ENCODE data around the gene ARHGEF6.
"Not testable (repeated sequence)": the region's sequence is repeated elsewhere in the genome, so short reads cannot be mapped to it uniquely, and the experiment has no call there.

ARHGEF6 gene

DNA sequence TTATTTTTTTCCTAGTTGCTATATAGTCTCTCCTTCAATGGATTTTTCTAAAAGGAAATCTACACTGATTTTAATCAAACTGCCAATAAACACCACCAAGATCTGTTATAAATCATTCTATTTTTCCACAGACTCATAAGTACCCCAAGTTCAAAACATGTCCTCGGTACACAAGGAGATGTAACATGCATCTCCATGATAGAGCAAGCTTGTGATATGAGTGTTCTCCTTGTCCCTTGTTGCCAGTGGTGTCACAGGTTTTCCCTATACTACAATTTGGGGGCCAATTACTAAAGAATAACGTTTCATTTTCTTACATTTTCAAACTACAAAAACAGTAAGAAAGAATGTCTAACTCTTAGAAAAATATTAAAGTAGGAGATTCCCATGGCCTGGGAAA is 491 bp downstream of the ARHGEF6 start:
- DNase-seq, result no peak

DNA sequence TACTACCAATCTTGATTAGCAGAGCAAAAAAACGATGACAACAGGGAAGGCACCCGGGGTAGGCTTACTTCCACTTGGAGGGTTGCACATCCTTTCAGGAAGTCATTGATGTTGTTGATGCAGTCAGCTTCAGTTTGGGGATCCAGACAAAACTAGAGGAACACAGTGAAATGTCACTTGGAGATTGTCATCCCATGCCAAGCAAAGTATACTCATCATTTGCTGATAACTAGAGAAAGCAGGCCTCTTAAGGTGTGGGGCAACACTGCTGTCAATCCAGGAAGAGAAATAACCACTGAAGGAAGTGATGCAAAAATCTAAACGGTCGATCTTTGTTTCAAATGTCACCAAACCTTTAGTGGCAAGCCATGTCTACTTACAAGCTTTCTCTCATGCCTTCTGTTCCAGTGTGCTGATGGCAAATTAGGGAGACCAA is 1.4 kb downstream of the ARHGEF6 start:
- no peak for DNase-seq

DNA sequence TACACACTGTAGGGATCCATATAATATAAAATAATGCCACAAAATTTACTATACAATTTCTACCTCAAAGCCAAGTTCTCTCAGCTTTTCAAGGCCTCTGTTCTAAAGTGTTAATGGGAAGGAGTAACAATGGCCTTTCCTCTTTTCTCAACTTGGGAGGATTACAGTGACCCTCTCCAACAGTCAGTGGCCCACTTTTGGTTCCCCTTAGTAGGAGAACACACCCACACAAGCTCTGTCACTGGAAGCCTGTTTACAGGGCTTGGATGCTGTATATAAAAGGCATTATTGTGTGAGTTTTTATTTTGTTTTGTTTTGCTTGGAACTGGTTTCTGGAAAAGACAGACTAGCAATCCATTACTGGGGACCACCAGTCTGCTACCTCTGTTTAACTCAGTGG is 1.8 kb downstream of the ARHGEF6 start:
- no peak for DNase-seq

DNA sequence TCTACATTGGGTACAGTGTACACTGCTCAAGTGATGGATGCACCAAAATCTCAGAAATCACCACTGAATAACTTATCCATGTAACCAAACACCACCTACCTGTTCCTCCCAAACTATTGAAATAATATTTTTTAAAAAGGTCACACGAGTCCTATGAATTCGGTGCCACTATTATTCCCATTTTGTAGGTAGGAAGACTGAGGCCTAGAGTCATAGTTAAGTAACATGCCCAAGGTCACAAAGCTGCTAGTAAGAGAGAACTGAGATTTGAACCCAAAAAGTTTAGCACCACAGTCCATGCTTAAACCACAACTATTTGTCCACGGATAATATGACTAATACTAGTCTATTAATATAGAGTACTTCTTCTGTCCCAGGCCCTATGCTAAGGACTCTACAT is 2.7 kb downstream of the ARHGEF6 start:
- no peak for DNase-seq

DNA sequence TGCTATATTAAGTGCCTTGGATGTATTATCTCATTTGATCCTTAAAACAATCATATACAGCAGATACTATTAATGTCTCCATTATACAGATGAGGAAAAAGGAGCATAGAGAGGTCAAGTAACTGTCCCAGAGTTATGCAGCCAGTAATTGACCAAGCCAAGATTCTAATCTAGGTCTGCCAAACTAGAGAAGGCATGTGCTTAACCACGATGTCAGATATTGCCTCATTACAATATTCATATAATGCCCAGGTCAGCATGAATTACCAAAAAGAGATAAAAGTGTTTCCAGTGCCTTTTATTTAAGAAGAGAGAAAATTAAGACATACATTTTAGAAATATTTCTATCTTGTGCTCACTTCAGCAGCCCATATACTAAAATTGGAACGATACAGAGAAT is 7.1 kb downstream of the ARHGEF6 start:
- no peak for DNase-seq

DNA sequence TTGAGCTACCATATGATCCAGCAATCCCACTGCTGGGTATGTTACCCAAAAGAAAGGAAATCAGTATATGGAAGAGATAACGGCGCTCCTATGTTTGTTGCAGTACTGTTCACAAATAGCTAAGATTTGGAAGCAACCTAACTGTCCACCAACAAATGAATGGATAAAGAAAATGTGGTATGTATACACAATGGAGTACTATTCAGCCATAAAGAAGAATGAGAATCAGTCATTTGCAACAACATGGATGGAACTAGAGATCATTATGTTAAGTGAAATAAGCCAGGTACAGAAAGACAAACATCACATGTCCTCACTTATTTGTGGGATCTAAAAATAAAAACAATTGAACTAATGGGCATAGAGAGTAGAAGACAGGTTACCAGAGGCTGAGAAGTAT is 8.9 kb downstream of the ARHGEF6 start:
- DNase-seq, result not testable (repeated sequence)

DNA sequence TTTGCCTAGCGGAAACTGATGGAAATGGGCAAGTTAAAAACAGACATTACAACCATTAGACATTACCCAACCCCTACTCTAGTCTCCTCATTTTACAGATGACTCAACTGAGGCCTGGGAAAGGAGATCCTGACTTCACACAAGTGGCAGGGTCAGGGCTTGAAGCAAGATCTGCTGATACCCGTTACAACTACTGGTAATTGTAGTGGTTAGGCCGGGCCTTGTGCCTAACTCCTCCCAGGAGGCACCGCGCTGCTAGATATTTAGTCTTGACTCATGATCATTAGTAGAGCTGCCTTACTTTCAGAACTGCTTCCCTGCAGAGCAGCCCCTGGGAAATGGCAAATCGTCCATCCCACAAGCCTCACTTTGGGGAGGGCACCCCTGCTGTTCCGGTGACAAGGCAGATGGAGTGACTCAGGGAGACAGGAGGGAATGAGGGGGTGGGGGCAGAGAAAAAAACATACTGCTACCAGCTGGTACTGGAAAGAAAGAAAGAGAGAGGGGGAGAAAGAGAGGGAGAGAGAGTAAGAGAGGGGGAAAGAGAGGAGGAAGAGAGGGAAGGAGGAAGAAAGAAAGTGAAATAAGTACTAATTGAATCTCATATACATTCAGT is 12.2 kb downstream of the ARHGEF6 start:
- peak; percentile 33 for DNase-seq

DNA sequence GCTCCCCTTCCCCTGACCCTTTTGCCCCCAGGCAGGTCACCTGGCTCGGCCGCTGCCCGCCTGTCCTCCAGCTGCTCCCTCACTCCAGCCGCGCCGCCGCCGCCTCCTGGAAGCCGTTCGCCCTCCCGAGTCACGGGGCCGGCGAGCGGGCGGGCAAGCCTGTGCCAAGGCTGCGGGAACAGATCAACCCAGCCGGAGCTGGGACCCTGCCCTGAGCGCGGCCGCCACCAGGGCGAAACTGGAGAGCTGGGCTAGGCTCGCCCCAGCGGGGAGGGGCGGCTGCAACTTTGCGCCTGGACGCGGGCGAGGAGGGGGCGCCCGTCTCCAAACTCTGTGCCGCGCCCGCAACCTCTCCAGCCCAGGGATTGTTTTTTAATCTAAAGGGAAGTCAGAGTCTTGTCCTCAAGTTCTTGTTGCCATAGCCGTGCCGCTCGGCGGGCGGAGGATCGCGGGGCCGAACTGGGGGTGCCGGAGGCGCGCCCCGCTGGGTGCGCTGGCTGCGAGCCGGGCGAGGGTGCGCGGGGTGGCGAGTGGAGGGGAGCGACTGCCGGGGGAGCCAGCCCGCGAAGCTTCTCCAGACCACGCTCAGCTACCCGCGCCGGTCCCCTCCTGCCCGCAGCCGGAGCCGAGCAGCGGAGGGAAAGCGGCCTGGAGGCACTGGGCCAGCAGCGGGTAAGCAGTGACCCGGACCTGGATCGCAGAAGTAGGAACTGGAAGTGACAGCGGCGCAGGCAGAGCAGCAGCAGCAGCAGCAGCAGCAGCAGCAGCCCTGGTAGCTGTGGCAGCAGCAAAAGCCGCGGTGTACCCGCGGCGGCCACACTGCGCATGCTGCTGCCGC is 13.4 kb downstream of the ARHGEF6 start:
- peak; percentile 14 for DNase-seq

DNA sequence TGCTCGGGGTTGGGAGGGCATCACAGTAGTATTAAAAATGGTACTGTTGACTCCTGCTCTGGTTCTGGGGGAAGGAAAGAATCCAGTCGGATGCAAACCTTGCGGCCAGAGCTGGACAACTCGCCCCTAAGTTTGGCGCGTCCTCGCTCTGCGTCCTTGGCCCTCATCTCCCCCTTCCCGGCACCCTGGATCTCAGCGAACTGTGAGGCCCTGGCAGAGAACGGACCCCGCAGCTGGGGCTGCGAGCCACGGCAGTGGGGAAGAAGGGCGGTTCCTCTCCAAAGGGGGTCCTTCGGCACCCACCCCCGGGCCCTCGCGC is 14.0 kb downstream of the ARHGEF6 start:
- DNase-seq, result no peak

DNA sequence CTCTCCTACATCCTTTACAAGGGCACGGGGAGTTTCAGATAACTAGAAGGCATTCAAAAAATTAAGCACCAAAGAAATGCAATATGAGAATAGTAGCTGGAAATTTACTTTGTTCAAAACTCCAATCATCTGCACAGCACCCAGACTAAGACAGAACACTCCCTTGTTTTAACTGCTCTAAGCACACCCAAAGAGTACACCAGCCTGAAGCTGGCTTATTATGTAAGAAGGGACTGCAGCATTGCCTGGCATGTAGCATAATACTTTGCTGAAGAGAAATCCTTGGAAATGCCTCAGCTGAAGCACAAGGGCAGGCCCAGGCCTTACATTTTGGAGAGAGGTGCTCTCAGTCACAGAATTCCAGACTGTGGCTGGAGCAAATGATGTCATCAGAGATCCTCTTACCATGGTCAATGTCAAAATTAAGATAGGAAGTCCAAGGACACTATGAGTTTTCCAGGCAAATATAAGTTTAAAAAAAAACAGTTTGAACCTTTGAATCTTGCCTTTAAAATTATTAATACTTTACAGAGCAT is 14.8 kb downstream of the ARHGEF6 start:
- no peak for DNase-seq

DNA sequence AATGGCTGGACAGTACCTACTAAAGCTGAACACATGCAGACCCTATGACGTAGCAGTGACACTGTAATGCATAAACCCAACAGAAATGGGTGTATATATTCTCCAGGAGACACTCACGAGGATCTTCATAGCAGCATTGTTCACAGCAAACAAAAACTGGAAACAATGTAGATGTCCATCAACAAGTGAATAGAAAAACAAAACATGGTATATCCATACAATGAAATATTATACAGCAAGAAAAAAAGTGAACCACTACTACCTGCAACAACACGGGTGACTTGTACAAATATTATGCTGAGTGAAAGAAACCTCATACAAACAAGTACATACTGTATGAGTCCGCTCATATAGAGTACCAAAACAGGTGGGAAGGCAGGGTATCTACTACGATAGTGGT is 16.5 kb downstream of the ARHGEF6 start:
- no peak for DNase-seq

DNA sequence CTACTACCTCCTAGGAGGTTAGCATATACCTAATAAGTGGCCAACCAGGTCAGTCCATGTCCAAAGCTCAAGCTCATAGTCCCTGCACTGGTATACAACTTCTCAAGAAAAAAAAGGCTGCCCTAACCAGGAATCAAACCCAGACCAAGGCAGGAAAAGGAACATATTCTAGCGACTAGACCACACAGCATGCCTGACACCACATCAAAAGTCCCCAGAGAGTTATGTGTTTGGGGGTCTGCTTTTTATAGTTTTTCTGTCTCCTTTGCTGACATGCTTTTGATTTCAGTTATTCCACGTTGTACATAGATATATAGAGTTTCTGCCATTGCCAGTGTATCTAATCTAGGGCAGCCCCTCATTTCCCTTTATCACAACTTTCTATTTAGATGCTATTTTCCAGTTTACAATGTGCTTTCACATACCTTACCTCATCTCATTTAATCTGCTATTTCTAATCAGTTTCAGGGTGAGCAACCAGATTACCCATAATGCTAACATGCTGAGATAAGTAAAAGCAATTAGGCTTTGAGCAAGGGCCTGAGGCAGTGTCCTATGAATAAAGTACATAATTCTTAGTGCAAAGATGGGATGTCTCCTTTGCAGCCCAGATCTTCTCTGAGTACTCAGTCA is 17.8 kb downstream of the ARHGEF6 start:
- no peak for DNase-seq

DNA sequence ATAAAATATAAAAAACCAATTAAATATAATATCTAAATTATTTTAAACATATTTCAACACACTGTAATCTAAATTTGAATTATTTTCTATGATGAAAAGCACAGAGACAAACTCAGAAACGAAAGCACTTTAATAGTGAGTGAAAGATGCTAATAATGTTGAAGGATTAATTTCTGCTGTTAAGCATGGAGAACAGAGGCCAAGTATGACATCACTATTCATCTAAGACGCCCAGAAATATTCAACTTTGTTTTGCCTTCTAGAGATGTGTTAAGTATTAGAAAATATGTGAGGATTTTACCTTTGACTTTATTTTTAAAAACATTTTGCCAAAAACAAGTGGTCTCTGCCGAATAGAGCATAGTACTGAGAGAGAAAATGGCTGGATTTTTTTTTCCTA is 19.3 kb downstream of the ARHGEF6 start:
- no peak for DNase-seq

DNA sequence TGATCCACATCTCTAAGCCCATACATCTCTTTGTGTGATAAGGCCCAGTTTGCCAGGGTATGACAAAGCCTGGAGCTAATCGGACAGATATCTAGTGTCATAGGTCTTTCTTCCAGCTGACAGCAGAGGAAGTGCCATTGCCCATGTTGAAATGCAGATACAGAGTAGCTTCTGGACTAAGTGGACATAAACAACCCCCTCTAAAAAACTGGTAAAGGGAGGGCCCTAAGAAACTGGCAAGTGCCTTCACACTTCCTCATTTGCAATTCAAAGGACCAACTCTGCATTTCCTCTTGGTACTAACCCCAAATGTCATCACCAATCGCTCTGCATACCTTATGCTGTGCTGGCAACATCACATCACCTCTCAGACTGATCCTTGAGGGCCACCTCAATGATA is 20.8 kb downstream of the ARHGEF6 start:
- DNase-seq, result no peak

DNA sequence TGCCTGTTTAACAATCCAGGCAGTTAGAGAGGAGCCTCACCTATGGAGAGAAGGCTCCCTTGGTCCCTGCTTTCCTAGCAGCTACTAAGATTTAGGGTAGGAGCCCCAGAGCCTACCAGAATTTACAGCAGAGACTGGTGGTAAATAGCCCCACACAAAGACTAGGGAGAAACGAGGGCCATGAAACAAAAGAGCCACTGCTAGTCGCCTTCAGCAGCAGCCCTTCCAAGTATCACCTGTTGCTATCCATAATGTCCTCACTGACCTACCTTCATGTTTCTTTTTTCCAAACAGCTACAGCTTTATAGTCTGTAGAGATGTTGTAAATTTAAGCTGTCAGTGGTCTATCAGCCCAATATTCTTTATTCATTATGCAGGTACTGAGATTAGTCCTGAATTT is 25.3 kb downstream of the ARHGEF6 start:
- no peak for DNase-seq

DNA sequence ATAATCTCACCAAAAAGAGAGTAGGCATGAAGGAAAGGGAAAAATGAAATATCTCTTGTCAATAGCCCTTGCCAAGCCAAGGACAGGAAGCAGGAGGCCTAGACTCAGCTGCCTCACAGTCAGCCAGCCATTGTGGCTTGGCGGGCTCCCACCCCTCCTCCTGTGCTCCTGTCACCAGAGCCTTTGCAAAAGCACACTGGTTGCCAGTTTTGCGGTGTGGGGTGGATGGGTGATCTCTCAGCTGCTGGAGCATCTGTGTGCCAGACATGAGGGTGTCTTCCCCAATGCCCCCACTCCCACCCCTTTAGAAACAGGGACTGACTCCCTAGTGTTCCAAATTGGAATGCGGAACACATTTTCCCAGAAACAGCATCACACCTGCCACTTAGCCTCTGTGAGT is 26.1 kb downstream of the ARHGEF6 start:
- no peak for DNase-seq

DNA sequence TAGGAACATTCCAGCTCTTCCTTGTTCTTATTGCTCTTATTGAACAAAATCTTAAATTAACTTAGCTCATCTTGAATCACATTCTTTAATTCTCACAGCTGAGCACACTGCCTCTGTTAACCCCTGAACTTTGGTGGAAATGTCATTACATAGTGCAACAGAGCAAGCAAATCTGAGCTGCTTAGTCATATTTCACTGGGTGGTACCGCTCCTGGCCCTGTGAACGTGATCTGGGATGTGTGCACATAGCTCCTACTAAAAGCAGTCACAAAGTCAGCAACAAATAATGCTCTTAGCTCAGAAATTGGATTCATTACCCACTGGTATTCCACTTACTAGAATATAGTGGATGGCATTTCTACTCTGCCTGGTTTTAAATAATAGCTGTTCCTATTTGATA is 27.9 kb downstream of the ARHGEF6 start:
- no peak for DNase-seq

DNA sequence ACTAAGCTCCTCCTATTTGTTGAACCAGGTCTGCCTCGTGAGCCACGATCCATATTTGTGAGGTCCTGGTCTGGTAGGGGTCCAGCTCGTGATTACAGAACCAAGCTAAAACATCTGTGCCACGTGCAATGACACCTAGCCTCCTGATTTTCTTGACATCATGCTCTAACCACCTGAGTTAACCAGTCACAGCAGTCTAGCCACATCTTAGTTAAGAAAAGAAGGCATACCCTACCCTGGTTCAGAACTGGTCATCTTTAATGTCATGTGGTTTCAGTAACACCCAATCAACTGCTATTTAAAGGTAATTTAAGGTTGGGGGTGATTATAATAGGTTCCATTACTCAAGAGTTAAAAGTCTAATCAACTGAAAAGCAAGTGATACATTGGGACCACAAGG is 28.4 kb downstream of the ARHGEF6 start:
- DNase-seq, result no peak

DNA sequence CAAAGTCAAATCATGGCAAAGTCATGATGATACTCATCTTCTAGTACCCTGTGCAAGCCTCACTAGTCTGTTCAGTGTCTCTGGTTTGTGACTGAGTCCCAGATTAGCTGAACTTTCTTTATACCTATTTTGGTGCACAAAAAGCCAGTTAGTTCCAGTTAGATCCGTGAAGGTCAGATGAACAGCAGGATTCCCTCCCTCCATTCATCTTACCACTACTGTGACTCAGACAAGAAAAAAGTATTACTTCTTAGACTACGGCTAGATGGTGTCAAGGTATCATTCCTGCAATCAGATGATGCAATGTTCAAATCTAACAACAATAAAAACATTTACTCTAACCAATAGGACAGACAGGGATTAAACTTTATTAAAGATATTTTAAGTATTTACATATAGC is 30.4 kb downstream of the ARHGEF6 start:
- no peak for DNase-seq

DNA sequence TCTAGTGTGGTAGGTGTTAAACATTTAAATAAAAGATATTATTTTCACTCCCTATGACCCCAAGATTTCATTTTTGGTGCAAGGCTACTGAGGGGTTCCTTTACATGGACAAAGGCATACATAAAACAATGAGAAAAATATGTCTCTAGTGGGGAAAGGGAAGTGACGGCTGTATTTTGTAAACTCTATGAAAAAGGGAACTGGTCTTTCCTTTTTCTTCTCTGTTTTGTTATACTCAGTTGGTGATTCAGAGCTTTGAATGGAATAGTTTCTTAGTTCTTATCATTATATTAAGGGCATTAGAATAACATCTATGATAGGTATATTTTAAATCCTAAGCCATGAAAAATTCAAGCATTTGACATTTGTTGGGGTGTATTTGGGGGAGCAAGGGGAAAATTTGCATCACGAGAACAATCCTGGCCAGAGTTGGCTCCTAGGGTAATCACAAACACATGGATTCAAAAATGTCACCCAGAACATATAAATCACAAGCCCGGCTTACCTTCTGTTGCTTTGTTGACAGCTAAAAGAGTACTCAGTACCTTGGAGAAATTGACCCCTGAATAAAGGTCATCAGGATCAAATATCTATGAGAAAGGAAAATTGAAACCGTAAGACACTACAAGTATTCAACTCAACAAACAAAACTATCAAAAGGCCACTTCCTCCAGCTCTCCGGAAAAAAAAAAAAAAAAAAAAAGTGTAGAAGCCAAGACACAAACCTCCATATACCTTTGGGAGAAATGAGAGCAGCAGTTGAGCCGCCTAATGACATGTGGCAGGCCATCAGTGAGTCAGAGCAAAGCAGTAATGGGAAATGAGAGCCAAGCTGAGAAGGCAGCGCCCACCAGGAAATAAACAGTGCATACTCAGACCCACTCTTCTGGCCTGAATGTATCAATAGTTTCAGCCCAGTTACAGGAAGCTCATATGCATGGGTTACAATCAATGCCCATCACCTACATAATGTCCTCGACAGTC is 33.4 kb downstream of the ARHGEF6 start:
- no peak for DNase-seq

DNA sequence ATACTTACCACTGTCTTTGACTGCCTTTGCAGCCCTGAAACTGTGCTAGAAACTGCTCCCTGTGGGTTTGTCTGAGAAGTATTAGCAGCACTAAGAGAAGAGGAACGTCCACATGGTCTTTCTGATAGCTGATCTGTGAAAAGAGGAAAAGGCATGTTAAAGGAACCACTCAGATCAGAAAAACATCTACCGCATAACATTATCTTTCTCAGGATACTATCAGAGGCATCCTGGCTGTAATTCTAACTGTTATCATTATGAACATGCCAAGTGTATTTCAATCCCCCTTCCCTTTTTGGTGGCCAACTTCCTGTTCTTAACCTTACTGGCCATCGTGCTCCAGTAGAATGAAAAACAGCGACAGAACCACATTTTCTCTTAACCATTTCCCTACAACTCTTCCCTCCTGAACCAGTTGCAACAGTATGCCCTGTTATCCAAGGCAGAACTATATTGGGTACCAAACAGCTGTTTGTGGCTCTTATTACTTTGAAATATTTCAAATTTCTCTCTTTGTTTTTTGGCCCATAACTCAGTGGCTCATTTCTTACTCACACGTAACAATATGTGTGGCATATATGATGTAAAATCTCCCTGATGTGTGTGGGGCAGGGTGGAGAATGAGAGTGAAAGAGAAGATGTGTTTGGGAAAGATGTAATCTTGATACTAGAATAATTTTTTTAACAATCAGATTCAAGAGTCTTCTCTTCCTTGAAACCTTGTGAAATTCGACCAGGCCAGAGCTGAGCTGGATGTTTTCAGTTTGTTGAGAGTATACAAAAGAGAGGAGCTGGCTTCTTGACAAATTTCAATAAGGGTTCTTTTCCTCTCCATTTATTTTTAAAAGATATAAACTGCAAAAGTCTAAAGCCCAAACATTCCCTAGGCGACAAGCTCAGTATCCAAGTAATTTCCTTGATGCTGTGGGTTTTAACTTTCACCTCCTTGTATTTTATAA is 35.2 kb downstream of the ARHGEF6 start:
- DNase-seq, result no peak

All from COR-L47 (cell line).